DMS53 (cell line): ENCODE results near the gene FAM20B.
A peak's percentile ranks its signal among the peaks of the same experiment; 100 is the strongest.
"Not testable (repeated sequence)": the region's sequence is repeated elsewhere in the genome, so short reads cannot be mapped to it uniquely, and the experiment has no call there.

Experiments used
- DNase-seq: peaks from one replicate; lab custom pipeline; 2025; lab: John Stamatoyannopoulos, UW

Gene FAM20B

DNA sequence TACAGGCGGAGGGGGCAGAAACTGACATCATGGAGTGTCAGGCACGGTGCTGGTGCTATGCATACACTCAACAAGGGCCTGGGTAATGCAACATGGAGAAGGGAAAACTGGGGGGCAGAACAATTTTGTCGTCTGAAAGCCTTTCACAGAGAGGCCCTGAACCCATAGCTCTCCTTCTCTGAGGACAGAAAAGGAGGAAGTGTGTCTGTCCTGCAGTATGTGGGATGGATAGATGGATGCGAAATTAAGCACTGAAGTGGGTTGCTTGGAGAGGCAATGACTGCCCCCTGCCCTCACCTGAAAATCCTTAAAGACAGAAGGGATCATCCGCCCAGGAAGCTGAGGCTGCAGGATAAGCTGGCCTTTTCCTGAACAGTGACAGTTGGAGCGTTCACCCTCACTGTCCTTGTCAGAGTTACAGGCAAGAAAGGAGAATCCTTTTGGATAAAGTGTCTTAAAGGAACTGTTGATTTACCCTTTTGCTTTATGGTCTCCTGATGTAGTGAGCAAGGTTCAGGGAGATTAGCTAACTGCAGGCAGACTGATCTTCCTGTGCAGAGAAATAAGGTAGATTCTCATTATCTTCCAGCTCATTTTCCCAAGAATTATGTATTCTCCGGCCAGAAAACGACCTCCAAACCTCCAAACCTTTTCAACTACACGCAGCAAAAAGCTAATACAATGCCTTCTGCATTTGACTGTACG, 1.6 kb upstream of the FAM20B start:
- no peak for DNase-seq

DNA sequence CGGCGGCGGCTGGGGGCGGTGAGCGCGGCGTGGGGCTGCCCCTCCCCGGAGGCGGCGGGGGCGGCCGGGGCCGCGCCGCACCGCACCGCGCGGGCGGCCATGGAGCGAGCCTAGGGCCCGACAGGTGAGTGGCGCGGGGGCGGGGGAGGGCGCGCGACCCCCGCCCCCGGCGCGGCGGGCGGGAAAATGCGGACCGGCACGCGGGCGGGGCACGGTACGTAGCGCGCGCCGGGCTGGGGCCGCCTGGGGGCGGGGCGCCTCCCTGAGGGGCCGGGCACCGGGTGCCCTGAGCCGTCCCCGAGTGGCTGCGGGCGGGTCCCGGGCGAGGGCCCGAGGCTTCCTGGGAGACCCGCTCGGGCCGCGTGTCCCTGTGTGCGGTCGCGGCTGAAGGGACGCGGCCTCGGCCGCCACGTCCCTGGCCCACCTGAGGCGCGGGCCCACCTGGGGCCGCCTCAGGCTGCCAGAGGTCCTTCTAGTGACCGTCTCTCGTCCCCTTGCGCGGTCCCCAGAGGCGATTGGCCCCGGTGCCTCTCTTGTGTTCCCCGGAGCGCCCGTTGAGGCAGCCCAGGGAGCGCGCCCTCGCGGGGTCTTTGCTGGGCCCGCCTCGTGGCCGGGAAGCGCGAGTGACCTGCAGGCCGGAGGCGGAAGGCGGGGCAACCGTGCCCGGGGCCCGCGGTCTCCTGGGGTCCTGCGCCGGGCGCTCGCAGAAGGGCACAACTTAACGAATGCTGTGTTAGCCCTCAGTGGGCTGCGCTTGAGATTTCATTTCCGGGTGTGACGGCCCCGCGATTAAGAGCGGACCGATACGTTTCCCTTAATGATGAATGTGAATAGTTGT, 500 bp downstream of the FAM20B start:
- peak; percentile 93 for DNase-seq

DNA sequence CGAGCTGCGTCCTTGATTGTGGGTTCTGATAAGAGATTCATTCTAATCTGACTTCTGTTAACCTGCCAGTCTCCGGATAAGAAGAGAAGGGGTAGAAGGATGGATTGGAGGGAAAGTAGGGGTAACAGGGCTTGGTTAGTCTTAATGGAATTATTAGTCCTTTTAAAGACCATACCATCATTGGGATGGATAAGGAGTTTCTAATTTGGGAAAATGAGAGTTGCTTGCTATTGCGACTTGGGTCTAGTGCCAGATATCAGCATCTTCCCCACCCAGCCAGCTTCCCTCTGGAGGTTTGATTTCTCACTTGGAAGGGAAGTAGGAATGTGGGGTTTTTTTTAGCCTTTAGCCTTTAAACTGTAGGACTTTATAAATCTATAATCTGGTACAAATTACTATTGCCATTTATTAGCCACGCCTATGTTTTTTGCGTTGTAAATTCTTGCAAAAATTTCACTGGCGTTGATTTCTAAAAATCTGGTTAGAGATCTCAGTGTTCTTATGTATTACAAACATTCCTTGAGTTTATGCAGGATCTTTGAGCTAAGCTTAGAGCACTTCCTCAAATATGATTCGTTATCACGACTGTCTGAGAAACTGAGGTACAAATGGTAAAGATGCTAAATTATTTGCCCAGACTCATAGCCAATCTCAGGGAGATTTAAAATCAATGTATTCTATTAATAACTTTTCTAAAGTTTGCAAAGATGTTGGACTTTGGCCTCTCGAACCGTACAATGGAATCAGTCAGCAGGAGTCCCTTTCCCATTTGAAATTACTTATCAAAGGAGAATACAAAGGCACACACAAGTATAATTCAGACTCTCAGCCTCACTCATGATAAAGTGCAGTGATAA, 1.3 kb downstream of the FAM20B start:
- DNase-seq = no peak

DNA sequence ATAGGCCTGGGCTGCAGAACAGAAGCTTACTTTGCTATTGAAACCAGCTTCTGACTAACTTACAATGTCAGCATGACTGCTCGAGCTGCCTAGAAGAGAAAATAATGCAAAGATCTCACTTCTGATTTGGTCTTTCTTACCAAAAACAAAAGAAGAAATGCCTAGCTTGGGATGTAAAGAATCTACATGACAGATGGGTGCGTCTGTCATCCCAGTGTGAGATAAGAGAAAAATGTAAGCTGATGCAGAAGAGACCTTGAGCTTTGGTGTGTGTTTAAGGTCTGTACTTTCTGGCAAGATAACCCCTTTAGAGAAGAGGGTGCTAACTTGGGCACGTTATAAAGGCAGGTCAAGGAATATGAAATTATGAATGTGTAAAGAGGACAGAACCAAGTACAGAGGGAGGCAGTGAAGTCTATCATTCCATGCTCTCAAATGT, 3.6 kb downstream of the FAM20B start:
- no peak for DNase-seq

DNA sequence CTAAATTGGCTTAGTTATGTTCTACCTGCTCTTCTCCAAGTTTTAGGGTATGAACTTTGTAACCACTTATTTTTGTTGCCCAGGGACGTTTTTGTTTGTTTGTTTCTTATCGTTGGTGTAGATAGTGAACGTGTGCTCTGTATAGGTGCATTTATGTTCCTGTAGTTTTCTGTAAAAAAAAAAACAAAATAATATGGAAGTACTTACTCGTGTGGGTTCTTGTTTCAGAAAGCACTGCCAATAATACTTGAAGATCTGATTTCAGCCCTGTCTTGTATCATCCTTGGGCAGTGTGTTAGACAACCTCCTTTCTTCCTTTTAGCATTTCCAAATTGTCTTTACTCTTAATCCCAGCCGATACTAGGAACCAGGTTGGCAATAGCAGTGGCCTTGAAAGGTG, 4.4 kb downstream of the FAM20B start:
- DNase-seq = no peak

DNA sequence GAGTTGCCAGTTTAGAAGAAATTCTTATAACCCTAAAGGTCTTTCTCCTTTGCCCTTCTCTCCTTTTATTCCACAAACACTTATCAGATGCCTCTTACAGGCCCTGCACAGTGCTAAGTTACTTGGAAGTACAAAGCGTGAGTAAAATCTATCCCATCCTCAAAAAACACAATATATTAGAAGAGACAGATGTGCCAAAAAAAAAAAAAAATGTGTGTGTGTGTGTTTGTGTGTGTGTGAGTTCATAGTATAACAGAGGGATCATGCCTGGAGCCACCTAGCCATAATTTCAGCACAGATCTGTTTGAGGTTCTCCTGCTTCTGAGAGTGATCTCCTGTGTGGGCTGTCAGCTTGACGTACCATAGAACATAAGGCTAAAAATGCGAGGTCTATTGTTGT, 5.0 kb downstream of the FAM20B start:
- no peak for DNase-seq

DNA sequence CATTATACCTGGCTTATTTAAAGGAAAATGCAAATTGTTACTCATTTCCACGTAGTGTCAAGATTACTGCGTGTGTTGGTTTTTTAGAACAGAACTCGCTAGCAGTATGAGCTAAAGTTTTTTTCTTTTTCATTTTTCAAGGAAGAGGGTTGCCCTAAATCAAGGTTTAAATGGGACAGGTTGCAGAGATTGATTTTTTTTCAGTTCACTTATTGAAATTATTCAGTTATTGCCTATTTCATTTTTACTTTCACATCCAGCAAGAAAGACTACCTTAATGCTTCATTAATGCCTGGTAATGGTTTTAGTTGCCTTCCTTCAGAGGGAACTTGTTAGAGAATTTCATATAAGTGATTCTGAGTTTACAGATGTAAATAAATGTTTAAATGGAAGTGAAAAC, 5.6 kb downstream of the FAM20B start:
- no peak for DNase-seq

DNA sequence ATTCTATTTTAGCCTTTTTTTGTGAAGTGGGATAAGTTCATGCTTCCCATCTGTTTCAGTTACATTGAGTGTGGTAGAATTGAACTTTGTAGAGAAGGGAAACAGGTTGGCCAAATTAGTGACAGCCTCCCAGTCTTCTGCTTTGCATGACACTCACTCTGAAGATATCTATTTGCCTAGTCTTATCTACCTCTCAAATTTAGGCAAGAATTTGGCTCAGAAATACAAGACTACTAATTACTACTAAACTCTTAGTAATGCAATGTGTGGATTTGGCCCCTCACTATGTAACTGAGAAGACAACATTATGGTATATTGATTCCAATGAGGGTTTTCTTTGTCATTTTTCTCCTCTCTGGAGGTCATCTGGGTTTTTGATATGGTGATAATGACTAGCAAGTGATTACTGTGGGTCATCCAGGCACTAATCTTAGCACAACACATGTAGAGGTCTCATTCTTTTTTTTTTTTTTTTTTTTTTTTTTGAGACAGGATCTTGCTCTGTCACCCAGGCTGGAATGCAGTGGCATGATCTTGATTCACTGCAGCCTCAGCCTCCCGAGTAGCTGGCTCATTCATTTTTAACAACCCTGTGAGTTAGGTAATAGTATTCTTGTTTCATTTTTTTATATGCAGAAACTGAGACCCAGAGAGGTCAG, 6.3 kb downstream of the FAM20B start:
- no peak for DNase-seq

DNA sequence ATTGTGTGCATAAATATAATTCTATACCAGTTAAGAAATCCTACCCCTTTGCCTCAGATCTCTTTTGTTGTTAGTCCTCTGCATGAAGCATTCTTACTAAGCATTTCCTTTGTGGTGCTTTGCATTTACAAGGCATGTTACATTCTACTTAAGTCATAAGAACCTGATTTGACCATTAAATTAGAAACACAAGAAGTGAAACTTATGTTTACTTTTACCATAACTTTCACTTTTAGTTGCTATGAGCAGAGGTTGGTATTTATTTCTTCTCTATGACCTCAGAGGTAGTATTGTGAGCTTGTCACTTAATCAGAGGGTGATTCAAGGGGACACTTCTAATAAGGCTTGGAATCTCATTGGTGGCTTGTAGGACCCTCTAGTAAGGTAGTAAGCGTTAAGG, 9.0 kb downstream of the FAM20B start:
- no peak for DNase-seq

DNA sequence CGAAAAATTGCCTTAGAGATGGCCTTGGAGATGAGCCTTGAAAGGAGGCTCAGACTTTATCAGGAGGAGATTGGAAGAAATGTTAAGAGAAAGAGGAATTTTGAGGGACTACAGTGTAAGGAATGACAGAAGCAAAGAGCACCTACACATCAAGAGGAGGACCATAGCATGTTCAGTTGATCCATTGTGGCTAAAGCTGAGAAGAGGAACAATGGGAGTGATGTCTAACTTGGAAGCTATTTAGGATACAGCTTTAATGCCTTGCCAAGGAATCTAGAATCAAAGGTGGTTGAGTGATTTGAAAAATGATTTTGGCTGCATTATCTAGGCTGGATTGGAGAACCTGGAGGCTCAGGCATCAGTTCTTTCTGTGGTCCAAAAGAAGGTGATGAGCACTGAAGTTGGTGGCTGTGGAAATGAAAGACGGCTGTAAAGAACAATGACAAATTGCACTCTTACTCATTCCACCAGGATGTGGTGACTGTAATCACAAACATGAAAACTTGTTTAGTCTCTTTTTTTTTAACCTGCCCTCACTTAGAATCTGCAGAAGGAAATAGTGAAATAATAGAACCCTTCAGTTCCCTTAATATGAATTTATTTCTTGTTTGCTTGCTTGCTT, 11.3 kb downstream of the FAM20B start:
- no peak for DNase-seq

DNA sequence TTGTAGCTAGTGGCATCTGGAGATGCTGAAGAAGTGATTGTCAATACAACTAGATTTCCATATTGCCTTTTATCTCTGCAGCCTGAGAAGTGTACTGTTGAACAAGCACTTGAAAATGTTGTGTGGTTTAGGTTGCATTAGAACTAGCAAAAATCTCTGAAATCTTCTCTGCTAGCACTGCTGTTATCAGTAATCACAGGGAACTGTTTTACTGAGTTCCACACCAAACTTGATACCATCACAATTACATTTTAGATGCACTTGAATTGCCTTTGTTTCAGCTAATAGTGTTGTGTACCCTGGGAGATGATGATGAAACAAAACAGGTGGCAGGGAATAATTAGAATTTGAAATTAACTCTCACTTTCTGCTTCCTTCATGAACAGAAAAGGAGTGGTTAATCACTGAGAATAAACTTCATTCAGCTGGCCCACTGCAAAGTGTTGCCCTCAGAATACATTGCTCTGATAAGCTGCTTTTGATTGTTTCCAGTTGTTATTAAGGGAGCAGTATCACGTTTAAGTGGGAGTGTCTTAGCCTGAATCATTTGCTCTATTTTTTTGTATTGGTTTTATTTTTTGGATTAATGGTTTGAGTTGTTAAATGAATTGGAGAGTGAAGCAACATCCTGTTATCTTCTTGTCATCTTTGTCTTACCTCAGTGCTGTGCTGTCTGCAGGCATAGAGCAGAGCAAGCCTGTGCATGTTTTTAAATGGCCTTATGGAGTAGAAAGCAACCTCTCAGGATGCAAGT, 13.0 kb downstream of the FAM20B start:
- DNase-seq = peak; percentile 22

DNA sequence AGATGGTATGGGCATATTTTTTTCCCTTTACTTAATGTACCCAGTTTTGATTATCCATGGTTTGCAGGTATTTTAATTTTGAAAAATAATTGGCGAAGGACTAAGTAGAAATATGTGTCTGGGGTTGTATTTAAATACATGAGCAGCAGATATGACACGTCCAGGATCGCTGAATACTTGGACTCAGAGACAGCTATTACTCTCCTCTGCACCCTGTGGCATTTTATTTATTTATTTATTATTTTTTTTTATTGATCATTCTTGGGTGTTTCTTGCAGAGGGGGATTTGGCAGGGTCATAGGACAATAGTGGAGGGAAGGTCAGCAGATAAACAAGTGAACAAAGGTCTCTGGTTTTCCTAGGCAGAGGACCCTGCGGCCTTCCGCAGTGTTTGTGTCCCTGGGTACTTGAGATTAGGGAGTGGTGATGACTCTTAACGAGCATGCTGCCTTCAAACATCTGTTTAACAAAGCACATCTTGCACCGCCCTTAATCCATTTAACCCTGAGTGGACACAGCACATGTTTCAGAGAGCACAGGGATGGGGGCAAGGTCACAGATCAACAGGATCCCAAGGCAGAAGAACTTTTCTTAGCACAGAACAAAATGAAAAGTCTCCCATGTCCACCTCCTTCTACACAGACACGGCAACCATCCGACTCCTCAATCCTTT, 13.9 kb downstream of the FAM20B start:
- not testable (repeated sequence) for DNase-seq

DNA sequence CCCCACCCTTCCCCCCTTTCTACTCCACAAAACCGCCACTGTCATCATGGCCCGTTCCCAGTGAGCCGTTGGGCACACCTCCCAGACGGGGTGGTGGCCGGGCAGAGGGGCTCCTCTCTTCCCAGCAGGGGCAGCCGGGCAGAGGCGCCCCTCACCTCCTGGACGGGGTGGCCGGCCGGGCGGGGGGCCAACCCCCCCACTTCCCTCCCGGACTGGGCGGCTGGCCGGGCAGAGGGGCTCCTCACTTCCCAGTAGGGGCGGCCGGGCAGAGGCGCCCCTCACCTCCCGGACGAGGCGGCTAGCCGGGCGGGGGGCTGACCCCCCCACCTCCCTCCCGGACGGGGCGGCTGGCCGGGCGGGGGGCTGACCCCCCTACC, 14.5 kb downstream of the FAM20B start:
- DNase-seq = not testable (repeated sequence)

DNA sequence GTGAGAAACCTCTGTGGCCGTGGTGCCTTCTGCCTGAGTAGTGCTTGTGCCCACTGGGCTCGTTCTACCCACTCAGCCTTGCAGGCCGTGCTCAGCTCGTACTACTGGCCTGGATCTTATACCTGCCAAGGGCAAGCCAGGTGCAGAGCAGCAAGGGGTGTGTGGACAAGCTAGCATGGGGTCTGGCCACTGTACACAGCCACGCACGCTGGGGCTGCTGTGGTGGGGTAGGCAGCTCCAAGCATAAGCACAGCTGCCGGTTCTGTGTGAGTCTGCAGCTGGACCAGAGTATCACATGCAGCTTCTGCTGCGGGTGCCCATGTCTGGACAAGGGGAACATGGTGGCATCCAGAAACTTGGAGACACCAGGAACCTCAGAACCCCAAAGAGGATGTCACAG, 16.4 kb downstream of the FAM20B start:
- no peak for DNase-seq

DNA sequence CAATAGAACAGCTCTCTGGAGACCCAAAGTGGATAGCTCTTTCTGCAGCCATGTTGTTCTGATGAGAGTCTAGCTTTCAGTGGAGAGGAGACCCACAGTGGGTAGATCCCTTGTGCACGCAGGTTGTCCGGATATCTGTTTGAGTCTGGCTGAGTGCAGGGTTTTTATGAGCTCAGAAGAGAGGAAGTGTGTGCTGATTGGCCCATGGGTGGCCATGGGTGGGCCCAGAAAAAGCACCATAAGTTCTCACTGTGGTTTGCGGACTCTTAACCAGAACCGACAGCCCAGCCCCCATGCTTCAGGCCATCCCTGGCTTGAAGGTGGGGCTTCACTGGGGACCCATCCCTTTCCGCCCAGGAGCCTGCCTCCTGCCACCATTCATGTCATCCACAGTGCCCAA, 17.0 kb downstream of the FAM20B start:
- DNase-seq = no peak

DNA sequence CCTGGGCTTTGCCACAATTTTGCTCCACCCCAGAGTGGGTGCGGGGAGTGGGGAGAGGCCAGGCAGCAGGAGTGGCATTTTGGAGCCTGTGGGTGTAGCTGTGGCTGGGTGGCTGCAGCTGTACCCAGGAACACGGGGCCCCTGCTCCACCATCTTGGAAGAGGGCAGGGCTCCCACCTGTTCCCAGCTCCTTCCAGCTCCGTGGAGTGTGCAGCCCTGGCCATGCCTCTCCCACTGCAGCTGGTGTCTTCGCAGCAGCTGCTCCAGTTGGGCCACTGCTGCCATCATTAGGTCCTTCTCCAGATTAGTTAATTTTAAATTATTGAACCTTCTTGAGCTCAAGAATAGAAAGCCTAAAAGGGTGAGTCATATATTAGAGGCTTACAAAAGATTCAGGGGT, 17.6 kb downstream of the FAM20B start:
- DNase-seq = no peak

DNA sequence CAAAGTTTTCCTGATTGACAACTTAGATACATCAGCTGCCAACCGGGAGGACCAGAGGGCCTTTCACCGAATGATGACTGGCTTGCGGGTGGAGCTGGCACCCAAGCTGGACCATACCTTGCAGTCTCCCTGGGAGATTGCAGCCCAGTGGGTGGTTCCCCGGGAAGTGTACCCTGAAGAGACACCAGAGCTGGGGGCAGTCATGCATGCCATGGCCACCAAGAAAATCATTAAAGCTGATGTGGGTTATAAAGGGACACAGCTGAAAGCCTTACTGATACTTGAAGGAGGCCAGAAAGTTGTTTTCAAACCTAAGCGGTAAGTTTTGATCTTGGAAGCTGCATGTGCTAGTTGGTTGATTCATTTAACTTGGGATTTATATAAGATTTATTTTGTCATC, 18.2 kb downstream of the FAM20B start:
- DNase-seq = no peak

DNA sequence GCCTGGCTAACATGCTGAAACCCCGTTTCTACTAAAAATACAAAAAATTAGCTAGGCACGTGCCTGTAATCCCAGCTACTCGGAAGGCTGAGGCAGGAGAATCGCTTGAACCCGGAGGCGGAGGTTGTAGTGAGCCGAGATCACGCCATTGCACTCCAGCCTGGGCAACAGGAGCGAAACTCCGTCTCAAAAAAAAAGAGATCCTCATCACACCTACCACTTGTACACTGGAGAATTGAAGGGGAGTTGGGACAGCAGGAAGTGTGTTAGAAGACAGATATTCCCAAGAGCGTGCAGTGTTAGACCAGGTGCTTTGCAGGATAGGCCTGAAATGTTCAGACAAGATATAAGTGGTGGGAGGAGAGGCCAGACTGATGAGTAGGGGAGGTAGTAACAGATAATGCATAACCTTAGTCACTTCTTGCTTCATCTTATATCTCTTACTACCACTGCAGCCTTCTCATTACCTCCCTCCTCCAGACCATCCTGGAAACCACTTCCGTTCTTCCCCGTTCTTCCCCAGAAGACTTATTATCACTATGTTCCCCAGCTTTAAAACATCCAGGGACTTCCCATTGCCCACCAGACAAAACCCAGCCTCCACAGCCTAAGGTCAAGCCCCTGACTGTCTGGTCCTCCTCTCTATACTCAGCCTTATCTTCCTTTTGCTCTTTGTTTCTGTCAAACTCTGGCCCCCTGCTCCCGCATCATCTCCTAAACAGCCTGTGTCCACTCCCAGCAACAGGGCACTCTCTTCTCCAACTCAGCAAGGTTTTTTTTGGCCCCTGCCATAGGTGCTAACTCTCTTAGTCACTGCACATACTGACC, 21.3 kb downstream of the FAM20B start:
- no peak for DNase-seq

DNA sequence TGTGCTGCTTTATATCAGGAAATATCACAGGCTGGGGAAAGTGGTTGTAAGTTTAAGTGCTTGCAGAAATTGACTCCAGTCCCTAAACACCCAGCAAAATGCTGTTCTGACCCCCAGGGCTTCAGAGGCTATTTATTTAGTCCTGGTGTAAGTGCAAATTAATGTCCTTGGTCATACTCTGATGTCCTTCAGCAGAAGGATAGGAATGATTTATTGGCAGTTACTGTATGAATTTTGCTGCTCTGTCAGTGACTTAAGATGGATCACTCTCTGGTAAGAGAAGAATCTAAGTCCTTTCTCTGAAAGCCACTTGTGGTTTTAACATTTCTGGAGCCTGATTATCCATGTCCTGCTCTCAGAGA, 21.9 kb downstream of the FAM20B start:
- no peak for DNase-seq
